ENCODE measurements around the gene VAMP4.
A peak's percentile ranks its signal among the peaks of the same experiment; 100 is the strongest.

Gene VAMP4

GRCh38 chr1:171741872-171742576, at the start of gene VAMP4:
VAMP4 (minus strand) TSS chr1:171742065; CDS start chr1:171738414, 3,651 bp downstream.
- DNase-seq: peak; percentile 94

GRCh38 chr1:171790318-171790717, 48.5 kb upstream of the VAMP4 start:
- no peak for DNase-seq

- no peak for DNase-seq
These were observed 46.8 kb upstream of the VAMP4 start for GRCh38 chr1:171788696-171789095.

- DNase-seq: no peak
These were observed 46.0 kb upstream of the VAMP4 start for GRCh38 chr1:171787686-171788480.

- no peak for DNase-seq
These were observed 44.7 kb upstream of the VAMP4 start for GRCh38 chr1:171786534-171786933.

- DNase-seq: no peak
These were observed 43.9 kb upstream of the VAMP4 start for GRCh38 chr1:171785766-171786165.

GRCh38 chr1:171784784-171785183, 42.9 kb upstream of the VAMP4 start:
- DNase-seq: no peak

- no peak for DNase-seq
These were observed 42.1 kb upstream of the VAMP4 start for GRCh38 chr1:171783816-171784530.

- DNase-seq: peak; percentile 100
These were observed 39.5 kb upstream of the VAMP4 start, which contains the start of gene METTL13 for GRCh38 chr1:171781176-171781875. METTL13 (plus strand) TSS chr1:171781660; CDS start chr1:171781968, 308 bp downstream.

- no peak for DNase-seq
These were observed 38.8 kb upstream of the VAMP4 start for GRCh38 chr1:171780583-171781175.

GRCh38 chr1:171772312-171772711, 30.4 kb upstream of the VAMP4 start:
- DNase-seq: no peak

GRCh38 chr1:171769754-171770153, 27.9 kb upstream of the VAMP4 start:
- DNase-seq: no peak

GRCh38 chr1:171769171-171769570, 27.3 kb upstream of the VAMP4 start:
- DNase-seq: no peak

- no peak for DNase-seq
These were observed 21.9 kb upstream of the VAMP4 start for GRCh38 chr1:171763764-171764163.

- no peak for DNase-seq
These were observed 20.3 kb upstream of the VAMP4 start for GRCh38 chr1:171762143-171762563.

GRCh38 chr1:171758011-171758410, 16.1 kb upstream of the VAMP4 start:
- DNase-seq: no peak

GRCh38 chr1:171756856-171757255, 15.0 kb upstream of the VAMP4 start:
- DNase-seq: no peak

- no peak for DNase-seq
These were observed 13.1 kb upstream of the VAMP4 start for GRCh38 chr1:171754971-171755370.

- no peak for DNase-seq
These were observed 12.5 kb upstream of the VAMP4 start for GRCh38 chr1:171754353-171754705.

- no peak for DNase-seq
These were observed 12.0 kb upstream of the VAMP4 start for GRCh38 chr1:171753685-171754352.

- DNase-seq: no peak
These were observed 11.3 kb upstream of the VAMP4 start for GRCh38 chr1:171753182-171753581.

GRCh38 chr1:171751221-171751620, 9.4 kb upstream of the VAMP4 start:
- no peak for DNase-seq
